LNCAP (cell line): ENCODE results near the gene CHST3.

ENCODE experiments used
- TF ChIP-seq, protein P1 (sequence below): fragments of 450-650 bp; IDR thresholded peaks from 2 replicates; pipeline ENCODE4 v1.5.1; 2017; ENCODE audit warnings: mild to moderate bottlenecking

Gene CHST3

DNA sequence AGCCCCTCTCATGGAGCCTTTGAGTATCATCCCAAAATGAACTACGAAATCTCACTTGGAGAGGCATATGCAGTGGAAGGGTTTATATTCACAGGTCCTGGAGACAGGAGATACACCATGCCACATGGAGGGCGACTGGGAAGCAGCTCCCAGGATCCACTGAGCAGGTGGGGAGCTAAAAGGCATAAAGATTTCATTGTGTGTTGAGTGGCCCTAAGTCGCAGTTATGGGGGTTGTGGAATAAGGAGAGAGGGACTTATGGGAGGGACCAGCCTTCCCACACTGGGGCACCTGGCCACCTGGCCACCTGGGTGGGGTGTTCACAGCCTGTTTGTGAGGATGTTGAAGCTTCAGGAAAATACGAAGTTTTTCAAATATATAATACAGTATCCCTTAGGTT, 37.0 kb upstream of the CHST3 start:
- TF ChIP-seq, protein P1, sequence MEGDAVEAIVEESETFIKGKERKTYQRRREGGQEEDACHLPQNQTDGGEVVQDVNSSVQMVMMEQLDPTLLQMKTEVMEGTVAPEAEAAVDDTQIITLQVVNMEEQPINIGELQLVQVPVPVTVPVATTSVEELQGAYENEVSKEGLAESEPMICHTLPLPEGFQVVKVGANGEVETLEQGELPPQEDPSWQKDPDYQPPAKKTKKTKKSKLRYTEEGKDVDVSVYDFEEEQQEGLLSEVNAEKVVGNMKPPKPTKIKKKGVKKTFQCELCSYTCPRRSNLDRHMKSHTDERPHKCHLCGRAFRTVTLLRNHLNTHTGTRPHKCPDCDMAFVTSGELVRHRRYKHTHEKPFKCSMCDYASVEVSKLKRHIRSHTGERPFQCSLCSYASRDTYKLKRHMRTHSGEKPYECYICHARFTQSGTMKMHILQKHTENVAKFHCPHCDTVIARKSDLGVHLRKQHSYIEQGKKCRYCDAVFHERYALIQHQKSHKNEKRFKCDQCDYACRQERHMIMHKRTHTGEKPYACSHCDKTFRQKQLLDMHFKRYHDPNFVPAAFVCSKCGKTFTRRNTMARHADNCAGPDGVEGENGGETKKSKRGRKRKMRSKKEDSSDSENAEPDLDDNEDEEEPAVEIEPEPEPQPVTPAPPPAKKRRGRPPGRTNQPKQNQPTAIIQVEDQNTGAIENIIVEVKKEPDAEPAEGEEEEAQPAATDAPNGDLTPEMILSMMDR, result no peak

DNA sequence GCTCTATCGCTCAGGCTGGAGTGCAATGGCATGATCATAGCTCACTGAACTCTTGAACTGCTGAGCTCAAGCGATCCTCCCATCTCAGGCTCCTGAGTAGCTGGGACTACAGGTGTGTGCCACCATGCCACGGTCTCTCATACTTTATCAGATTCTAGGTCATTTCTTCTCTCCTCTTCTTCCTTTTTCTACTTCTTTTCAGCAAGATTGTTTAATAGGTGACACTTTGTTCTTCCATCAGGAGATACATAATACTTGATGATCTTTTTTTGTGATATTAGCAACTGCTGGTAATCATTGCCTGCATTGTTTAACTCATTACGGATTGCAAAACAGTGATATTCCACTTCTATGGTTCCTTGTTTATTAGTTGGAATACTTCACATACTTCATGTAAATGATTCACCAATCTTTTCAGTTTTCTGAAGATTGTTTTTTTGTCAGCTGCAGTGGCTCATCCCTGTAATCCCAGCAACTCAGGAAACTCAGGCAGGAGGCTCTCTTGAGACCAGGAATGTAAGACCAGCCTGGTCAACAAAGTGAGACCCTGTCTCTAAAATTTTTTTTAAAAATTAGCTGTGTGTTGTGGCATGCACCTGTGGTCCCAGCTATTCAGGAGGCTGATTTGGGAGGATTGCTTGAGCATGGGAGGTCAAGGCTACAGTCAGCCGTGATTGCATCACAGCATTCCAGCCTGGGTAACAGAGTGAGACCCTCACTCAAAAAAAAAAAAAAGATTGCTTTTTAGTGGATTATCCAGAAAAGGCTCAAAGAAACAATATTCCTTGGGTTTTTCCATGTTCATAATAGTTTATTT, 36.2 kb upstream of the CHST3 start:
- TF ChIP-seq, protein P1, result no peak

DNA sequence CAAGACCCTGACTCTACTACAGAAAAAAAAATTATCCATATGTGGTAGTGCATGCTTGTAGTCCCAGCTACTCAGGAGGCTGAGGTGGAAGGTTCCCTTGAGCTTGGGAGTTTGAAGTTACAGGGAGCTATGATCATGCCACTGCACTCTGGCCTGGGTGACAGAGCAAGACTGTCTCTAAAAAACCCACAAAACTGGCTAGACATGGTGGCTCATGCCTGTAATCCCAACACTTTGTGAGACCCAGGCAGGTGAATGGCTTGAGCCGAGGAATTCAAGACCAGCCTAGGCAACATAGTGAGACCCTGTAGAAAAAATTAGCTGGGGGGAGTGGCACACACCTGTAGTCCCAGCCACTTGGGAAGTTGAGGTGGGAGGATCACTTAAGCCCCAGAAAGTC, 32.9 kb upstream of the CHST3 start:
- TF ChIP-seq, protein P1, result no peak

DNA sequence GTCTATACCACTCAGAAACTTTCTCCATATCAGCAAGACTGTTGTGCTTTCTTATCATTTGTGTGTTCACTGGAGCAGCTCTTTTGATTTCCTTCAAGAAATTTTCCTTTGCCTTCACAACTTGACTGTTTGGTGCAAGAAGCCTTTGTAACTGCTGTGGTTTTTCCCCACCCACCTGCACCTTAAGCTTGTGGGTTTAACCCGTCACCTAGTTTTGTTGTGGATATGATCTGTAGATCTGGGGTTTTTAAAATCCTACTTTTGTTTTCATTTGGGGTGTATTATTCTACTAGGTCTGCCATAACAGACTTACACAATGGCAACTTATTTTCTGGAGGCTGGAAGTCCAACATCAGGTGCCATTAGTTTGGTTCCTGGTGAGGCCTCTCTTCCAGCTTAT, 30.5 kb upstream of the CHST3 start:
- TF ChIP-seq, protein P1, result no peak

DNA sequence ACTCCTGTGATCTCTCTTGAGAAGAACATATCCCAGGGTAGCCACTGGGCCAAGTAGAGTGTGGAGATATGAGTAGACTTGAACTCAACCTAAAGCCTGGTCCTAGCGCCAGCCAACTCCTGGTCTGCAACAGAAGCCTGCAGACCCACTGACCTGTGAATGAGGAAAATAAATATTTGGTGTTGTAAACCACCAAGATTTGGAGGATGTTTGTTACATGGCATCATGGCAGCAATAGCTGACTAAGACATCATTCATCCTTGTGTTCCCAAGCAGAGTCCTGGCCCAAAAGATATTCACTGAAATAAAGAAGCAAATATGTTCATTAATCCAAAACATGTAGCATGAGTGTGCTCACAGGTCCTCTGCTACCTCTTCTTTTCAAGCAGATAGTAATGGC, 26.0 kb upstream of the CHST3 start:
- TF ChIP-seq, protein P1, result no peak

DNA sequence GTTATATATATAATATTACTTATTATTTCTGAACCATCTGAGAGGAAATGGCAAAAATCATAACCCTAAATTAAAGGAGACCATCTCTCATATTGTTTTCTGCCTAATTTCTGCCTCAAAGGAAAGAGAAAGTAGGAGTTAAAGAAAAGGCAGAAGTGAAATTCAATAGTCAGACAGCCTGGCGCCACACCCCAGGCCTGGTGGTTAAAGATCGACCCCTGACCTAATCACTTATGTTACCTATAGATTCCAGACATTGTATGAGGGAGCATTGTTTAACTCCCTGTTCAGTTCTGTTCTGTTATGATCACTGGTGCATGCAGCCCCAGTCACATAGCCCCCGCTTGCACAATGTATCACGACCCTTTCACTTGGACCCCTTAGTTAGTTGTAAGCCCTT, 24.9 kb upstream of the CHST3 start:
- TF ChIP-seq, protein P1, result no peak

DNA sequence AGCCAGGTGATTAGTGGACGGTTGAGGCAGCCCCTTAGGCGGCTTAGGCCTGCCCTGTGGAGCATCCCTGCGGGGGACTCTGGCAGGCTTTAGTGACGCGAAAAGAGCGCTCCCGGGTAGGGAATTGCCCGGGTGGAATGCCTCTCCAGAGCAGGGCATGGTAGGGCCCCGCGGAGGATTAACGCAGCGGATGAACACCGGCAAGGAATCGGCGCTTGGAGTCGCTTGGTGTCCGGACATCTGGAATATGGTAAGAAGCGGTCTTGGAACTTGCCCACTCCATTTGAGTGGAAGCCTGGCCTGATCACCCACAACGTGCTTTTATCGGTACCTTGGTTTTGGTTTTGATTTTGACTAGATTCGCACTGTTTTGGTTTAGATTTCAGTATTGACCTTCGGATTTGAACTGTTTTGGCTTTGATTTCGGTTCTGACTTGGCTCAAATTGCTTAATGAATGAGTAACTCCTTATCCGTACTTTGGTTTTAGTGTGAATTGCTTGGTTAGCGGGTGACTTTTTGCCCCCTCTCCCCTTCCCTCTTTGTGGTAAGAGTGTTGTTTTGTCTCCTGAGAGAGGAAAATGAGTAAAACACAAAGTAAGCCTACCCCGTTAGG, 24.2 kb upstream of the CHST3 start:
- TF ChIP-seq, protein P1, result no peak
